Pancreas (tissue), 10 donors: ENCODE data around the gene S1PR3. TPM values are rescaled to one million over a fixed set of nuclear protein-coding genes. Genes with fewer than 3 reads are reported as not detected.

Experiments used
- ATAC-seq, 4 donors: fragments of 200-7000 bp; cut with Tn5 transposase; one replicate each; pipeline versions ENCODE4 v1.8.0 to v1.9.1; 2020; ENCODE audit warnings: mild to moderate bottlenecking in 4 of 4, moderate library complexity in 4 of 4
- DNase-seq, 6 donors: peaks; one replicate each; pipeline ENCODE4 v3.0.0-alpha.2; 2020
- FAIRE-seq: peaks from 2 replicates; lab custom pipeline; 2012; peaks lifted over from hg19 to GRCh38; lab: Jason Lieb, UNC
- H3K27ac ChIP-seq, 4 donors: fragments of 200-600 bp; sonication (generic); 1 replicate in 3 of 4; 2 replicates in 1 of 4; pipeline versions ENCODE4 v1.5.0 to v1.8.0; 2020
- H3K27me3 ChIP-seq, 4 donors: fragments of 200-600 bp; one replicate each; pipeline ENCODE4 v1.8.0; 2021
- H3K36me3 ChIP-seq, 3 donors: fragments of 200-600 bp; sonication (generic) in 1 of 3; one replicate each; pipeline versions ENCODE4 v1.5.0 to v1.8.0; 2020 to 2021
- H3K4me1 ChIP-seq, 3 donors: fragments of 200-600 bp; one replicate each; pipeline ENCODE4 v1.8.0; 2021
- H3K4me3 ChIP-seq, 4 donors: fragments of 200-600 bp; sonication (generic) in 2 of 4; one replicate each; pipeline versions ENCODE4 v1.5.0 to v1.8.0; 2020 to 2021
- H3K9me3 ChIP-seq, 4 donors: fragments of 200-600 bp; one replicate each; pipeline ENCODE4 v1.8.0; 2021
- CTCF ChIP-seq, 4 donors: fragments of 200-600 bp; sonication (generic) in 3 of 4; IDR thresholded peaks; one replicate each; pipeline versions ENCODE4 v1.5.0 to v1.8.0; 2021; ENCODE audit warnings: antibody characterized with exemption in 4 of 4
- WGBS, 2 donors: extraction: QIAGEN DNeasy Blood & Tissue Kit; methylation state at CpG; one replicate each; pipeline ENCODE4 v1.1.7; 2013; 5-methylcytosine and 5-hydroxymethylcytosine counted together
- intact Hi-C, 3 donors: fragments of 100-400 bp; cut with DNase I; formaldehyde crosslinking; loops; one replicate each; pipeline versions ENCODE4 v1.11.1 to v1.14.2; 2022
- polyA plus RNA-seq, 2 donors: library from polyadenylated mRNA; stranded (reverse); fragments of 200-250 nt; gene quantifications; one replicate each; pipeline ENCODE4 v1.2.3, GENCODE V29; 2013
- total RNA-seq, 6 donors: library from RNA; stranded (reverse); fragmentation: NEBNext Ultra II Directional in 4 of 6; extraction: Animal tissue kit (Norgen Biotek cat#: 25700) in 4 of 6; gene quantifications; one replicate each; pipeline versions ENCODE4 v1.2.1 to v1.2.4, GENCODE V29; 2021 to 2023
- donor health status: healthy with polysubstance abuse.
- donor health status: DM: no; HTN: no; CAD: no; lungs with moderate emphysema.
- donor health status: DM: no; HTN: no; CAD: no.
- donor health status: control.
- donor health status: control.
- donor health status: Bipolar disorder and iron deficiency.
- donor health status: DM: yes; HTN: yes; CAD: no.
- donor health status: DM: no; HTN: no; CAD: no.
- donor health status: DM: no; HTN: no; CAD: no.
- donor health status: DM: yes; HTN: yes; CAD: no.

The S1PR3 gene
- total and polyA plus RNA-seq, 8 donors, result 1.4 to 4.1 (median 2.2) TPM

GRCh38 chr9:88993327-88993726 lies 2.1 kb downstream of the S1PR3 start:
- DNase-seq, result no peak
- Histone ChIP-seq H3K36me3 (no peaks in the 10 kb centered on the region), H3K27ac (no peak overlapping the region), H3K4me1 (peaks cover 0 to 16% (median 0%) of the 10 kb centered on the region in 3 donors), H3K27me3 (no peaks in the 10 kb centered on the region), H3K9me3 (no peaks in the 10 kb centered on the region), H3K4me3 (no peak overlapping the region)
- peak in 2 of 4 donors; percentile 20 to 39 for ATAC-seq
- no peak for FAIRE-seq
- TF ChIP-seq CTCF (IDR thresholded peaks at IDR 0.05), result no peak
- intact Hi-C loops, result loop anchor here in 1 of 3 donors (10.0 kb wide), 1 partner anchor 269 kb away; no protein-coding TSS in a partner anchor
- whole genome bisulfite sequencing, 2 donors, result 54 to 59% methylated on average over 2 of the region's 2 CpGs

- H3K4me1 ChIP-seq, result peaks cover 0 to 22% (median 0%) of the 10 kb centered on the region in 3 donors
Measured at GRCh38 chr9:88993871-88994460, 2.7 kb downstream of the S1PR3 start.

GRCh38 chr9:88994469-88995199 lies 3.4 kb downstream of the S1PR3 start:
- no peak for FAIRE-seq
- no peak overlapping the region for H3K27ac ChIP-seq
- H3K4me1 ChIP-seq, result peaks cover 0 to 29% (median 0%) of the 10 kb centered on the region in 3 donors

More at GRCh38 chr9:88993871-88994460, 2.7 kb downstream of the S1PR3 start:
- Histone ChIP-seq H3K36me3 (no peaks in the 10 kb centered on the region), H3K4me3 (no peak overlapping the region), H3K27me3 (no peaks in the 10 kb centered on the region), H3K9me3 (no peaks in the 10 kb centered on the region), H3K27ac (no peak overlapping the region)
- no peak for FAIRE-seq
- no peak for TF ChIP-seq CTCF (IDR thresholded peaks at IDR 0.05)
- intact Hi-C loops, result loop anchor here in 1 of 3 donors (10.0 kb wide), 1 partner anchor 269 kb away; no protein-coding TSS in a partner anchor
- no peak for ATAC-seq
- 94% methylated on average over 14 of the region's 14 CpGs for WGBS, 2 donors
- no peak for DNase-seq

GRCh38 chr9:88995200-88995577 lies 3.9 kb downstream of the S1PR3 start:
- Histone ChIP-seq H3K27ac (no peak overlapping the region), H3K9me3 (no peaks in the 10 kb centered on the region), H3K36me3 (no peaks in the 10 kb centered on the region), H3K4me1 (peaks cover 0 to 30% (median 2%) of the 10 kb centered on the region in 3 donors), H3K27me3 (no peaks in the 10 kb centered on the region), H3K4me3 (no peak overlapping the region)
- intact Hi-C loops, result loop anchor here in 1 of 3 donors (10.0 kb wide), 1 partner anchor 270 kb away; no protein-coding TSS in a partner anchor
- WGBS, 2 donors, result 87 to 92% methylated on average over 6 of the region's 6 CpGs
- no peak for TF ChIP-seq CTCF (IDR thresholded peaks at IDR 0.05)
- ATAC-seq, result no peak
- no peak for FAIRE-seq
- no peak for DNase-seq

More at GRCh38 chr9:88994469-88995199, 3.4 kb downstream of the S1PR3 start:
- DNase-seq (no peak), ATAC-seq (no peak)
- WGBS, 2 donors, result 86 to 87% methylated on average over 9 of the region's 9 CpGs
- no peaks in the 10 kb centered on the region for H3K9me3 ChIP-seq
- no peak overlapping the region for H3K4me3 ChIP-seq
- H3K36me3 ChIP-seq, result no peaks in the 10 kb centered on the region
- TF ChIP-seq CTCF (IDR thresholded peaks at IDR 0.05), result no peak
- intact Hi-C loops, result loop anchor here in 1 of 3 donors (10.0 kb wide), 1 partner anchor 270 kb away; no protein-coding TSS in a partner anchor
- H3K27me3 ChIP-seq, result no peaks in the 10 kb centered on the region
